NK-92 treated with Interleukin-12 subunit alpha and Interleukin-12 subunit beta, amount 100 ng/mL, for 24 hours (cell line): Measurements from ENCODE around the gene CETN3.
"Not testable (repeated sequence)": the region's sequence is repeated elsewhere in the genome, so short reads cannot be mapped to it uniquely, and the experiment has no call there.

Source experiments
- DNase-seq: peaks from one replicate; lab custom pipeline; 2025; lab: John Stamatoyannopoulos, UW

CETN3 gene

GRCh38 chr5:90383903-90384302, 25.7 kb downstream of the CETN3 start:
- DNase-seq = no peak

DNA sequence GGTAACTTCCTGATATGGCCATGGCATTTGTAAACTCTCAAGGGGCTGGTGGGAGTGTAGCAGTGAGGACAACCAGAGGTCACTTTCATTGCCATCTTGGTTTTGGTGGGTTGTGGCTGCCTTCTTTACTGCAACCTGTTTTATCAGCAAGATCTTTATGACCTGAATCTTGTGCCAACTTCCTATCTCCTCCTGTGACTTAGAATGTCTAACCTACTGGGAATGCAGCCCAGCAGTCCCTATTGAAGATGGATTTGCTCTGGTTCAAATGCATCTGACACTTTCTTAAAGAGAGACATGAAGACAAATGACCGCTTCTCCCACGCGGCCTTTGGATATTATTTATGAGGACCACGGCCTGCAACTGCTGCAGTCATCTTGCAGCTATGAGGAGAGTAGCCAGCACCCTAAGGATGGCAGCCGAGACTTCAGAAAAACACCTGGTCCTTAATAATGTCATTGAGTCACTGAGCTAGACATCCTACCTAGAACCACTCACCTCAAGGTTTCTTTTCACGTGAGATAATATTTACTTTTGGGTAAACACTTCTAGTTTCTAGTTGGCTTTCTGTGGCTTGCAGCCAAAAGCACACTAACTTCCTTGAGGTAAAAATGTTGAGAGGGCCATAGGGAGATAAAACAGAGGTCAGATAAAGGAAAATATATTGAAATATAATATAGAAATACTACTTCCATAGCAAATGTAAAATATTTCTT, 28.2 kb downstream of the CETN3 start:
- DNase-seq = no peak

DNA sequence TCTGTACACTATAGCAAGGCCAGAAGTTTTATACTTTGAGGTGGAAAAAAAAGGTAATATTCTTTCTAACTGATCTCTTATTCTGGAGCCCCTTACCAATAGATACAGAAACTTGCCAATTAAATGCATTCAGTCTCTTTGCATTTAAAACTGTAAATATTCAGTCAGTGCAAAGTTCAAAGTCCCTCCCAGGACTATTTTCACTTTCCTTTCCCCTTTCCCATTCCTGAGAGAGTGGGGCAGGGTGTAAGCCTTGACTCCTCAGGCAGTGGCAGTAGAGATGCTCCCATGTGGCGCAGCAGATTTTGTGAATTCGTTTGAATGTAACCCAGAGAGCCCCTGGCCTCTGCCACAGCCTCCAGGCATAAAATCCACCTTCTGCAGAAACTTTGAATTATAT, 29.9 kb downstream of the CETN3 start:
- no peak for DNase-seq

DNA sequence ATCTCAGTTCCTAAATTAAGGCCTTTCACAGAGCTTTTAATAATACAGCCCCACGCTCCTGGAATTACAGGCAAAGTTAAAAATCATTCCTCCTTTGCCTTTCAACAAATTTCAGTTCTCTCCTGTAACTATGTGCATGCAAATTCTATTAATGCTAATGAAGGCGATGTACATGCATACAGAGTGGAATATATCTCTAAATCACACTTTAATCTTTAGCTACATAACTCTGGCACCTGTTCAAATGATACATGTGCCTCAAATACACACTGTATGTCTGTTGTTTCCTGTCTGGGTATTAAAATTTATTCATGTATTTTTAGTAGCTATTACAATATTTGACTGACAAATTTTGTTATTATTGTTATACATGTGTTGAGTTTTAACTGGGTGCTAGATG, 30.8 kb downstream of the CETN3 start:
- DNase-seq = no peak

DNA sequence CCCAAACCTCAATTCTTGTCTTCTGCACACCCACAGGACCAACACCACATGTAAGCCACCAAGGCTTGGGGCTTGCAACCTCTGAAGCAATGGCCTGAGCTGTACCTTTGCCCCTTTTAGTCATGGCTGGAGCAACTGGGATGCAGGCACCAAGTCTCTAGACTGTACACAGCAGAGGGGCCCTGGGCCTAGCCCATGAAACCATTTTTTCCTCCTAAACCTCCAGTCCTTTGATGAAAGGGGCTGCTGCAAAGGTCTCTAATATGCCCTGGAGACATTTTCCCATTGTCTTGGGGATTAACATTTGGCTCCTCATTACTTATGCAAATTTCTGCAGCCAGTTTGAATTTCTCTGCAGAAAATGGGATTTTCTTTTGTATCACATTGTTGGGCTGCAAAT, 38.3 kb downstream of the CETN3 start:
- DNase-seq = not testable (repeated sequence)

DNA sequence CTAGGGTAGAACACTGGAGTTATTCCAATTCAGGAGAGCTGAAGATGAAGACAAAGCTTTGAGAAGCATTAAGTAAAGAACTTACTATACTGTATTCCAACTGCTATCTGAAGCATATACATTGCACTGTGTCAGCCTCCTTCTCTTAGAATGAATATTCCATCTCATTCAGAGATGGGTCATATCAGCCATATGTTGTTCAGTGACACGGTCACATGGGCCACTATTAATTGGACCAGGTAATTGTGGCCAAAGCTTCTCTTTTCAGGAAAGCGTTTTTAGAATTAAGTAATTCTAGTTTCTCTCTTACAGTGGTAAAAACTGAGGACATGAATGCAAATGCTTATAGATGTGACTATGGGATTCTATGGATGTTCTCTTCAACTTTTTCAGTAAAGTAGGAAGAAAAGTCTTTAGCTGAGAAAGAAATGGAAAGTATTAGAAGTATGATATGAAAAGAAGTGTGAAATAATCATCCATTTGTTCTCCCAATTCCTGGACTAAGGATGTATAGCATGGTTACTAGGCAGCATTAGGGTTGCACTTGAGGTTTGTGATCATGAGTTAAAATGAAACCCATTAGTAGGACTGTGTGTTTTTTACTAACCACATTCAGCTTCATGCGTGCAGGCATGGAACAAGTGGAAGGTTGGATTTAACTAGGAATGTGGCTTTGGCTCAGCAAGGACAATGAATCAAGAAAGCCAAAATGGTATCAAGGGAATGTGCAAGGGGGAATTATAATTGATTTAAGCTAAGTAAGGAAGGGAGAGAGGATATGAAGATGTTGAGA, 40.9 kb downstream of the CETN3 start:
- no peak for DNase-seq

- DNase-seq = no peak
Observed at GRCh38 chr5:90367879-90368278, 41.7 kb downstream of the CETN3 start.

DNA sequence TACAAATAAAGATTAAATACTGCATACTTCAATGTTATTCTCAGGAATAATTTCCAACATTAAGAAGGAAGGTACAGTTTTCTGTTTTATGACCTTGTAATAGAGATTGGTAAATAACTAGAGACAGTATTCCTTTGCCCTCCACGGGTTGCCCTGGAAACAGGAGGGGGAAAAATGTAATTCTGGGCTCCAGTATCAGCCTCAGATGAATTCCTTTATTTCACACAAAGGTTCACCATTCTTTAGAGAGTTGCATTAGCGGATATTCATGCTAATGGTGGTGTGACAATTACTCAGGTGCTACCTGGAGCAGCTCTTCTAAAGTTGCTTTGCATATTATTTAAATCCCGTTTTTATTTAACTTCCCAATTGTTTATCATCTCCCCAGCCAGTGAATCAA, 42.6 kb downstream of the CETN3 start:
- DNase-seq = no peak

DNA sequence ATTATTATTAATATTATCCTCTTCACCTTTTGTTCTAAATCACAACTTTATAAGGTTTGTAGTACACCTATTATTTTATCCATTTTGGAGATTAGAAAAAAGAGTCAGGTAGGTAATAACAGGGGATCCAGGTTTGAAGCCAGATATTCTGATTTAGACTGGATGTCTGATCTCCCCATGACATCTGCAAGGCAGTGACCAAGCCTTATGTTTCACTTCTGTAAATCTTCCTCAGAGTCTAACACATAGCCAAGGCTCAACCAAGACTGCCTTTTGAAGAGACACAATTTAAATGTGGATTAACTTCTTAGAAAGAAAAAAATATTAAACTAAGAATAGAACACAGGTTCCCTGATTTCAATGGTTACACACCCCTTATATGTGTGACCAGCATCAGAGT, 44.2 kb downstream of the CETN3 start:
- DNase-seq = no peak

- no peak for DNase-seq
Observed at GRCh38 chr5:90359073-90359920, 50.3 kb downstream of the CETN3 start.

GRCh38 chr5:90356622-90357021, 52.9 kb downstream of the CETN3 start:
- no peak for DNase-seq

GRCh38 chr5:90356176-90356575, 53.4 kb downstream of the CETN3 start:
- DNase-seq = no peak

GRCh38 chr5:90355635-90356034, 53.9 kb downstream of the CETN3 start:
- DNase-seq = no peak

DNA sequence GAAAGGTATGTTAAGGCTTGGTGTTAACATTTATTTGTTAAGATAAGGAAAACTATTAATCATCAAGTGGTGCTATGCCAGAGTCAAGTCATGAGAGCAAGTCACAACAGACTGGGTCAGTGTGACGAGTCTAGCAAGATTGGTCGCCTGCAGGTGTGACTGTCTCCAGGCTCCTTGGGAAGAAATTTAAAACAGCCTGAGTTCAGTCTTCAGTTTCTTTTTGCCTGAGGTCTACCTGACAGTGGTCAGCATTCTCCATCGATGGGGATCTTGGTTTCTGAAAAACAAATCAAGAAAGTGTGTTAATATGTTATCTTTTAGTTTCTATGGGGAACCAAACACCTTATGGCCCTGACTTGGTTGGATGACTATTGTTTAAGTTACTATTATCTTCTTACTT, 56.3 kb downstream of the CETN3 start:
- DNase-seq = no peak

GRCh38 chr5:90351101-90351500, 58.5 kb downstream of the CETN3 start:
- DNase-seq = no peak

- DNase-seq = no peak
Observed at GRCh38 chr5:90347462-90347861, 62.1 kb downstream of the CETN3 start.

- DNase-seq = no peak
Observed at GRCh38 chr5:90345684-90346083, 63.9 kb downstream of the CETN3 start.

DNA sequence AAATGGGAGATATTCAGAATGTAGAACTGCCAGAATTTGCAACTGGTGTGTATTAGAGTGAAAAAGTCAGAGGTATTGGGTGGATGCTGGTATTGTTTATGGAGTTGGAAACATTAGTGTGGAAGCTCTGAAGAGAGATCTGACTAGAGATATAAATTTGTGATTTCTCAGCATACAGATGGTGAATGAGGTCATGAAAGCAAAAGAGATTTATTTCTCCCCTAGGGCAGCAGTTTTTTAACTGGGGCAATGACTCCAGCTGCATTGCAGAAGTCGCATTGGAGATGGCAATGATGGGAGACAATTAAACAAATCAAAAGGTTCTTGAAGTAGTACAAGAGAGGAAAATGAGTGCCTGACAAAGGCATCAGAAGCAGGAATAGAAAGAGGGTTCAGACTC, 64.9 kb downstream of the CETN3 start:
- DNase-seq = no peak

DNA sequence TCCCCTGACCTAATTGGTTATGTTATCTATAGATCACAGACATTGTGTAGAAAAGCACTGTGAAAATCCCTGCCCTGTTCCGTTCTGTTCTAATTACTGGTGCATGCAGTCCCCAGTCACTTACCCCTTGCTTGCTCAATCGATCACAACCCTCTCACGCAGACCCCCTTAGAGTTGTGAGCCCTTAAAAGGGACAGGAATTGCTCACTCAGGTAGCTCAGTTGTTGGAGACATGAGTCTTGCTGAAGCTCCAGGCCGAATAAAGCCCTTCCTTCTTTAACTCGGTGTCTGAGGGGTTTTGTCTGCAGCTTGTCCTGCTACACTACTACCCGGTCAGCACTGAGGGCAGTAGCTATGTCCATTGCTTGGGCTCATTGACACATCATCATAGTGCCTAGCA, 65.8 kb downstream of the CETN3 start:
- DNase-seq = not testable (repeated sequence)

DNA sequence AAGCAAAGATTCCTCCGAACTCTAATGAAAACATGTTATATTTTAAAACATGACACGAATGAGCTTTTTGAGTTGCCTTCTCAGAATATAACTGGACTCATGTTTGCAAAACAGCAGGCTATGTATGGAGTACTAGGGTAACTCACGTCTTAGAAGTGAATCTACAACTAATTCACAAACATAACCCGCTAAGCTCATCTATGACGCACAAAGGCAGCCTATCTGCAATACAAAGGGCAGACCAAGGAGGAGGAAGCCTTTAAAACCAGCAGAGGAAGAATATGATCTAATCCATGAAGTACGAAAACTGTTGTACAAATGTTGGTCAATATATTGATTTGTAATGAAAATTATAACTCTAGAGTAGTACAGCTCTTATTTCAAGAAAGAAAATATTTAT, 67.0 kb downstream of the CETN3 start:
- DNase-seq = no peak
